Panc1 (cell line): ENCODE results near the gene CD244. TPM values are rescaled to one million over a fixed set of nuclear protein-coding genes. Genes with fewer than 3 reads are reported as not detected.
"Not testable (repeated sequence)": the region's sequence is repeated elsewhere in the genome, so short reads cannot be mapped to it uniquely, and the experiment has no call there.

Experiments
- ATAC-seq: fragments of 200-7000 bp; cut with Tn5 transposase; 2 replicates; pipeline ENCODE4 v1.9.1; 2020; ENCODE audit warnings: mild to moderate bottlenecking, moderate library complexity
- BruUV-seq: library from RNA; stranded (reverse); fragments of 400-500 nt; replicated peaks from 2 replicates; lab custom pipeline; 2021; lab: Mats Ljungman, UMichigan
- CTCF ChIA-PET: fragments of 300-600 bp; sonication (Branson Sonifier 250); formaldehyde crosslinking; loops from one replicate; lab custom pipeline; 2022; ENCODE audit warnings: antibody characterized with exemption; lab: Charles Lee
- POLR2A ChIA-PET: fragments of 300-600 bp; sonication (Branson Sonifier 250); formaldehyde crosslinking; loops from one replicate; lab custom pipeline; 2022; ENCODE audit warnings: antibody characterized with exemption; lab: Charles Lee
- DNase-seq: peaks from one replicate; pipeline ENCODE4 v3.0.0-alpha.2; 2010; ENCODE audit warnings: low read depth, low spot score
- H3K27ac ChIP-seq: 2 replicates; pipeline ENCODE4 v1.5.1; 2011; ENCODE audit warnings: mild to moderate bottlenecking, low read length, inconsistent platforms
- H3K27me3 ChIP-seq: fragments of 200-500 bp; sonication (Bioruptor generic); 2 replicates; pipeline ENCODE4 v1.6.0; 2014; ENCODE audit warnings: low read length, inconsistent platforms; ENCODE audit not compliant: control insufficient read depth, insufficient read depth
- H3K36me3 ChIP-seq: fragments of 200-500 bp; sonication (Bioruptor generic); 2 replicates; pipeline ENCODE4 v1.5.1; 2014; ENCODE audit warnings: inconsistent platforms, mild to moderate bottlenecking, low read length, moderate library complexity; ENCODE audit not compliant: control insufficient read depth, insufficient read depth
- H3K4me1 ChIP-seq: 2 replicates; pipeline ENCODE4 v1.5.1; 2011; ENCODE audit warnings: inconsistent platforms, mild to moderate bottlenecking, low read length, moderate library complexity; ENCODE audit not compliant: control insufficient read depth, insufficient read depth
- H3K4me3 ChIP-seq, 2 experiments: 2 replicates each; pipeline ENCODE4 v1.5.1; 2011 to 2012; ENCODE audit warnings: low read depth in 2 of 2, low read length in 2 of 2, mild to moderate bottlenecking in 2 of 2, inconsistent platforms in 1 of 2, moderate library complexity in 1 of 2
- H3K9me3 ChIP-seq: fragments of 200-500 bp; sonication (Bioruptor generic); 2 replicates; pipeline ENCODE4 v1.5.1; 2014; ENCODE audit warnings: low read depth, mild to moderate bottlenecking, inconsistent platforms, low read length, moderate library complexity; ENCODE audit not compliant: control insufficient read depth, insufficient read depth
- CTCF ChIP-seq: fragments of 450-650 bp; IDR thresholded peaks from 2 replicates; pipeline ENCODE4 v1.5.1; 2017; ENCODE audit warnings: mild to moderate bottlenecking
- POLR2AphosphoS5 ChIP-seq: IDR thresholded peaks from 2 replicates; pipeline ENCODE4 v1.6.1; 2012; ENCODE audit warnings: mild to moderate bottlenecking, low read depth, low read length, moderate library complexity
- SIN3A ChIP-seq: IDR thresholded peaks from 2 replicates; pipeline ENCODE4 v1.6.1; 2012; ENCODE audit warnings: low read depth, mild to moderate bottlenecking, low read length, moderate library complexity, borderline replicate concordance; ENCODE audit not compliant: insufficient read depth
- TCF7L2 ChIP-seq: IDR thresholded peaks from 2 replicates; pipeline ENCODE4 v1.6.1; 2011; ENCODE audit warnings: mild to moderate bottlenecking, low read depth, low read length, inconsistent platforms
- in situ Hi-C: cut with HindIII; loops from 2 replicates; pipeline ENCODE4 v1.10.0; 2016; ENCODE audit warnings: low sequenced_read_pairs, low pct_unique_long_range_greater_than_20kb
- intact Hi-C: fragments of 100-400 bp; cut with micrococcal nuclease; formaldehyde crosslinking; loops from one replicate; pipeline ENCODE4 v1.10.0; 2022; ENCODE audit not compliant: unreplicated experiment
- total RNA-seq: library from RNA; stranded (reverse); gene quantifications from one replicate; pipeline ENCODE4 v1.2.1, GENCODE V29; 2021; ENCODE audit not compliant: unreplicated experiment
- TF ChIP-seq, protein P1 (sequence below), 2 experiments: IDR thresholded peaks; 2 replicates each; pipeline ENCODE4 v1.6.1; 2011 to 2012; ENCODE audit warnings: low read depth in 2 of 2, control low read depth in 1 of 2, low read length in 1 of 2, mild to moderate bottlenecking in 1 of 2, moderate library complexity in 1 of 2; ENCODE audit not compliant: insufficient read depth in 1 of 2

Gene CD244
- total RNA-seq, 1 experiment from 2014 or later = not detected

GRCh38 chr1:160876311-160876710 lies 13.6 kb upstream of the CD244 start:
- BruUV-seq = no TSS peak
- DNase-seq (no peak), ATAC-seq (no peak)
- Histone ChIP-seq H3K9me3 (no peaks in the 10 kb centered on the region), H3K36me3 (no peaks in the 10 kb centered on the region), H3K4me3 (no peak overlapping the region), H3K27ac (no peak overlapping the region), H3K4me1 (no peaks in the 10 kb centered on the region), H3K27me3 (0 out of 2 replicates have a peak, but pooled peaks cover 2% of the 10 kb centered on the region)
- TF ChIP-seq CTCF = no peak
- no peak for TF ChIP-seq POLR2AphosphoS5
- TF ChIP-seq TCF7L2 = no peak
- TF ChIP-seq, protein P1, sequence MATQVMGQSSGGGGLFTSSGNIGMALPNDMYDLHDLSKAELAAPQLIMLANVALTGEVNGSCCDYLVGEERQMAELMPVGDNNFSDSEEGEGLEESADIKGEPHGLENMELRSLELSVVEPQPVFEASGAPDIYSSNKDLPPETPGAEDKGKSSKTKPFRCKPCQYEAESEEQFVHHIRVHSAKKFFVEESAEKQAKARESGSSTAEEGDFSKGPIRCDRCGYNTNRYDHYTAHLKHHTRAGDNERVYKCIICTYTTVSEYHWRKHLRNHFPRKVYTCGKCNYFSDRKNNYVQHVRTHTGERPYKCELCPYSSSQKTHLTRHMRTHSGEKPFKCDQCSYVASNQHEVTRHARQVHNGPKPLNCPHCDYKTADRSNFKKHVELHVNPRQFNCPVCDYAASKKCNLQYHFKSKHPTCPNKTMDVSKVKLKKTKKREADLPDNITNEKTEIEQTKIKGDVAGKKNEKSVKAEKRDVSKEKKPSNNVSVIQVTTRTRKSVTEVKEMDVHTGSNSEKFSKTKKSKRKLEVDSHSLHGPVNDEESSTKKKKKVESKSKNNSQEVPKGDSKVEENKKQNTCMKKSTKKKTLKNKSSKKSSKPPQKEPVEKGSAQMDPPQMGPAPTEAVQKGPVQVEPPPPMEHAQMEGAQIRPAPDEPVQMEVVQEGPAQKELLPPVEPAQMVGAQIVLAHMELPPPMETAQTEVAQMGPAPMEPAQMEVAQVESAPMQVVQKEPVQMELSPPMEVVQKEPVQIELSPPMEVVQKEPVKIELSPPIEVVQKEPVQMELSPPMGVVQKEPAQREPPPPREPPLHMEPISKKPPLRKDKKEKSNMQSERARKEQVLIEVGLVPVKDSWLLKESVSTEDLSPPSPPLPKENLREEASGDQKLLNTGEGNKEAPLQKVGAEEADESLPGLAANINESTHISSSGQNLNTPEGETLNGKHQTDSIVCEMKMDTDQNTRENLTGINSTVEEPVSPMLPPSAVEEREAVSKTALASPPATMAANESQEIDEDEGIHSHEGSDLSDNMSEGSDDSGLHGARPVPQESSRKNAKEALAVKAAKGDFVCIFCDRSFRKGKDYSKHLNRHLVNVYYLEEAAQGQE (IDR thresholded peaks at IDR 0.05; ENCODE audit: insufficient read depth in 1 of 2, low read depth in 2 of 2, low read length in 1 of 2) = no peak
- no peak for TF ChIP-seq SIN3A
- ChIA-PET POLR2A (no interaction called here), CTCF (interaction anchor here (0.7 kb wide), 1 partner anchor 13 kb away, joined by 3 read pairs; the partner anchor contains the start of gene CD244)
- intact Hi-C loops = no loop called here
- in situ Hi-C loops = no loop called here

- not testable (repeated sequence) for H3K27ac ChIP-seq, BruUV-seq
These were observed 12.9 kb upstream of the CD244 start for GRCh38 chr1:160875591-160875990.

GRCh38 chr1:160874935-160875334 lies 12.2 kb upstream of the CD244 start:
- in situ Hi-C loops = no loop called here
- no peaks in the 10 kb centered on the region for H3K9me3 ChIP-seq
- no peaks in the 10 kb centered on the region for H3K4me1 ChIP-seq
- no peaks in the 10 kb centered on the region for H3K36me3 ChIP-seq
- ATAC-seq = no peak
- intact Hi-C loops = no loop called here
- TF ChIP-seq POLR2AphosphoS5 = no peak
- H3K4me3 ChIP-seq = no peak overlapping the region
- ChIA-PET POLR2A (no interaction called here), CTCF (no interaction called here)
- DNase-seq = no peak
- no TSS peak for BruUV-seq
- H3K27me3 ChIP-seq = 0 out of 2 replicates have a peak, but pooled peaks cover 2% of the 10 kb centered on the region
- no peak overlapping the region for H3K27ac ChIP-seq

More at GRCh38 chr1:160875591-160875990, 12.9 kb upstream of the CD244 start:
- in situ Hi-C loops, H3K27me3 ChIP-seq, ATAC-seq, H3K9me3 ChIP-seq, CTCF ChIA-PET, DNase-seq, H3K4me1 ChIP-seq, H3K36me3 ChIP-seq, POLR2A ChIA-PET, intact Hi-C loops, H3K4me3 ChIP-seq: not testable (repeated sequence)
